HG03565 (cell line): ENCODE measurements around the gene TUBB2B.

Experiments used
- ATAC-seq: cut with Tn5 transposase; IDR thresholded peaks from one replicate; pipeline ENCODE4 v1.9.1; 2021; ENCODE audit warnings: mild to moderate bottlenecking, moderate library complexity; ENCODE audit not compliant: unreplicated experiment

TUBB2B gene

GRCh38 chr6:3235486-3235885 lies 8.0 kb upstream of the TUBB2B start:
- ATAC-seq = no peak

GRCh38 chr6:3233904-3234303 lies 6.5 kb upstream of the TUBB2B start:
- ATAC-seq = no peak

GRCh38 chr6:3233321-3233720 lies 5.9 kb upstream of the TUBB2B start:
- no peak for ATAC-seq

- ATAC-seq = no peak
Measured at GRCh38 chr6:3232017-3232945, 4.8 kb upstream of the TUBB2B start.

- ATAC-seq = no peak
Measured at GRCh38 chr6:3231247-3232016, 4.0 kb upstream of the TUBB2B start.

GRCh38 chr6:3230900-3231246 lies 3.4 kb upstream of the TUBB2B start:
- ATAC-seq = no peak

- no peak for ATAC-seq
Measured at GRCh38 chr6:3230256-3230882, 2.9 kb upstream of the TUBB2B start.

GRCh38 chr6:3229566-3230178 lies 2.2 kb upstream of the TUBB2B start:
- ATAC-seq = no peak

- ATAC-seq = no peak
Measured at GRCh38 chr6:3228771-3229565, 1.5 kb upstream of the TUBB2B start.

- no peak for ATAC-seq
Measured at GRCh38 chr6:3228046-3228671, 706 bp upstream of the TUBB2B start.

- no peak for ATAC-seq
Measured at GRCh38 chr6:3226481-3227362, 731 bp downstream of the TUBB2B start.

GRCh38 chr6:3226042-3226441 lies 1.4 kb downstream of the TUBB2B start:
- no peak for ATAC-seq

- ATAC-seq = no peak
Measured at GRCh38 chr6:3222506-3223038, 4.9 kb downstream of the TUBB2B start.

- ATAC-seq = no peak
Measured at GRCh38 chr6:3221578-3221977, 5.9 kb downstream of the TUBB2B start.

GRCh38 chr6:3220366-3220765 lies 7.1 kb downstream of the TUBB2B start:
- no peak for ATAC-seq

- ATAC-seq = no peak
Measured at GRCh38 chr6:3218266-3218665, 9.2 kb downstream of the TUBB2B start.

GRCh38 chr6:3217286-3217685 lies 10.2 kb downstream of the TUBB2B start:
- no peak for ATAC-seq

GRCh38 chr6:3214898-3215297 lies 12.6 kb downstream of the TUBB2B start:
- ATAC-seq = no peak

- ATAC-seq = no peak
Measured at GRCh38 chr6:3213334-3213695, 14.1 kb downstream of the TUBB2B start.
